HFFc6 (cell line): ENCODE data around the gene SF3B3. TPM values are rescaled to one million over a fixed set of nuclear protein-coding genes. Genes with fewer than 3 reads are reported as not detected.
A peak's percentile ranks its signal among the peaks of the same experiment; 100 is the strongest.

Source experiments
- DNase-seq: peaks from one replicate; pipeline ENCODE4 v3.0.0-alpha.2; 2018
- H3K27ac Mint-ChIP-seq: 2 replicates; pipeline ENCODE4 v1.8.0; 2020; ENCODE audit warnings: mild to moderate bottlenecking, mixed read lengths
- H3K27me3 Mint-ChIP-seq: 2 replicates; pipeline ENCODE4 v1.8.0; 2021; ENCODE audit warnings: mild to moderate bottlenecking, moderate library complexity, mixed read lengths; ENCODE audit not compliant: insufficient read depth
- H3K36me3 Mint-ChIP-seq: 2 replicates; pipeline ENCODE4 v1.8.0; 2021; ENCODE audit warnings: low read depth, mixed read lengths
- H3K4me1 Mint-ChIP-seq: 2 replicates; pipeline ENCODE4 v1.8.0; 2020; ENCODE audit warnings: low read depth, mixed read lengths
- H3K4me3 Mint-ChIP-seq: 2 replicates; pipeline ENCODE4 v1.8.0; 2020; ENCODE audit warnings: mild to moderate bottlenecking, moderate library complexity, mixed read lengths
- H3K9me3 Mint-ChIP-seq: 2 replicates; pipeline ENCODE4 v1.8.0; 2020; ENCODE audit warnings: mild to moderate bottlenecking, mixed read lengths
- CTCF ChIP-seq: fragments of 200-600 bp; sonication (generic); IDR thresholded peaks from 2 replicates; pipeline ENCODE4 v1.5.0; 2021; ENCODE audit warnings: antibody characterized with exemption, mild to moderate bottlenecking
- long read RNA-seq: library from polyadenylated mRNA; unstranded; transcript quantifications from one replicate; pipeline ENCODE4 v2.0.0, GENCODE V29; 2019
- total RNA-seq, 6 experiments: library from RNA; stranded (reverse); fragmentation: NEBNext Ultra II Directional; extraction: Animal tissue kit (Norgen Biotek cat#: 25700); gene quantifications; 2 replicates in 1 of 6; 3 replicates in 5 of 6; pipeline ENCODE4 v1.2.3, GENCODE V29; 2021

Gene SF3B3
- 100 to 1,000 TPM; 289 to 358 (median 312) TPM for total RNA-seq
- long read RNA-seq, full-length matches to known transcripts = 40 of 73 reads
- long read RNA-seq, partial matches to known transcripts = 26 of 73 reads
- long read RNA-seq, other reads (novel, unspliced or antisense) = 7 of 73 reads

- Mint-ChIP-seq H3K27ac (peak within 1 kb of the TSS; percentile 96), H3K27me3 (peaks cover 10% of the 10 kb centered on the region), H3K4me3 (peak within 1 kb of the TSS; percentile 96), H3K9me3 (no peaks in the 10 kb centered on the region), H3K4me1 (peaks cover 60% of the 10 kb centered on the region), H3K36me3 (peaks cover 42% of the 10 kb centered on the region)
- no peak for DNase-seq
- no peak for TF ChIP-seq CTCF
Measured at GRCh38 chr16:70523743-70524398, at the start of gene SF3B3. Gene SF3B3 (plus strand): TSS chr16:70523816. CDS start chr16:70526657, 2,841 bp downstream.

- Mint-ChIP-seq H3K27ac (no peak overlapping the region), H3K36me3 (no peaks in the 10 kb centered on the region; the same call in 1 of the 2 replicates), H3K4me3 (no peak overlapping the region), H3K9me3 (no peaks in the 10 kb centered on the region), H3K27me3 (peaks cover 2% of the 10 kb centered on the region; the same call in 1 of the 2 replicates), H3K4me1 (peaks cover 20% of the 10 kb centered on the region)
- no peak for DNase-seq
- no peak for TF ChIP-seq CTCF
Measured at GRCh38 chr16:70474320-70475053, 49.1 kb upstream of the SF3B3 start.

- Mint-ChIP-seq H3K9me3 (no peaks in the 10 kb centered on the region), H3K4me1 (peaks cover 20% of the 10 kb centered on the region), H3K4me3 (no peak overlapping the region), H3K27ac (no peak overlapping the region), H3K27me3 (peaks cover 2% of the 10 kb centered on the region; the same call in 1 of the 2 replicates), H3K36me3 (no peaks in the 10 kb centered on the region; the same call in 1 of the 2 replicates)
- no peak for DNase-seq
- TF ChIP-seq CTCF = no peak
Measured at GRCh38 chr16:70475054-70475871, 48.4 kb upstream of the SF3B3 start.

- Mint-ChIP-seq H3K27ac (peak overlapping the region; percentile 79), H3K4me3 (peak overlapping the region; percentile 66), H3K36me3 (no peaks in the 10 kb centered on the region; the same call in 1 of the 2 replicates), H3K27me3 (peaks cover 2% of the 10 kb centered on the region; the same call in 1 of the 2 replicates), H3K4me1 (peaks cover 20% of the 10 kb centered on the region), H3K9me3 (no peaks in the 10 kb centered on the region)
- DNase-seq = peak; percentile 76
- no peak for TF ChIP-seq CTCF
Measured at GRCh38 chr16:70476272-70477020, 47.2 kb upstream of the SF3B3 start.
